Stimulated activated CD4-positive, alpha-beta T cell treated with anti-CD3 and anti-CD28 coated beads, Interleukin-12 subunit alpha, Interleukin-12 subunit beta, amount 100 ng/mL, for 48 hours (primary cell): ENCODE measurements around the gene TACR2.
"Not testable (repeated sequence)": the region's sequence is repeated elsewhere in the genome, so short reads cannot be mapped to it uniquely, and the experiment has no call there.

Experiments used
- DNase-seq, 3 donors: peaks; one replicate each; pipeline ENCODE4 v3.0.0-alpha.2; 2020; ENCODE audit warnings: low read depth in 2 of 3, low spot score in 1 of 3

Gene TACR2

GRCh38 chr10:69451209-69451783 is 34.6 kb upstream of the TACR2 start, which contains the start of gene TSPAN15:
TSS of gene TSPAN15 (plus strand) at chr10:69451465. CDS start at chr10:69451595, 130 bp downstream.
- DNase-seq = peak; percentile 53 to 77 (median 68)

- DNase-seq = not testable (repeated sequence)
Observed at GRCh38 chr10:69450395-69450794, 33.7 kb upstream of the TACR2 start.

DNA sequence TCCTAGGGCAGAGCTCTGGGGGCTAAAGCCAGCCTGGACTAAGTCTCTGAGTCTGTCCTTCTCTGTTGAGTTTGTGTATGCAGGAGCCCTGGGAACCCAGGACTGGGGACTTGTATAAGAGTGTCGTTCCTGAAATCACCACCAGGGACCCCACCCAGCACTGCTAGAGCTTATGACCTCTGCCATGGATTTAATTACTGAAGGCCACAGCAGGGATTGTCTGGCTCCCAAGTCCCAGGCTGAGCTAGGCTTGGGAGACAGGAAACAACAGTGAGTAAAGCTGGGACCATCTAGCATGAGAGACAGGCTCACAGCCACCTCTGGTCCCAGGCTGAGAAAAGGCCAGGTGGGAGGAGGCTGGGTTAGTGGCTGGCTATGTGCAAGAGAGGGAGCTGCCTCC is 33.1 kb upstream of the TACR2 start:
- peak in 1 of 3 donors; percentile 49 for DNase-seq

GRCh38 chr10:69446650-69447151 is 30.0 kb upstream of the TACR2 start:
- DNase-seq = no peak

- no peak for DNase-seq
Observed at GRCh38 chr10:69446229-69446628, 29.5 kb upstream of the TACR2 start.

GRCh38 chr10:69445041-69445440 is 28.3 kb upstream of the TACR2 start:
- DNase-seq = no peak

DNA sequence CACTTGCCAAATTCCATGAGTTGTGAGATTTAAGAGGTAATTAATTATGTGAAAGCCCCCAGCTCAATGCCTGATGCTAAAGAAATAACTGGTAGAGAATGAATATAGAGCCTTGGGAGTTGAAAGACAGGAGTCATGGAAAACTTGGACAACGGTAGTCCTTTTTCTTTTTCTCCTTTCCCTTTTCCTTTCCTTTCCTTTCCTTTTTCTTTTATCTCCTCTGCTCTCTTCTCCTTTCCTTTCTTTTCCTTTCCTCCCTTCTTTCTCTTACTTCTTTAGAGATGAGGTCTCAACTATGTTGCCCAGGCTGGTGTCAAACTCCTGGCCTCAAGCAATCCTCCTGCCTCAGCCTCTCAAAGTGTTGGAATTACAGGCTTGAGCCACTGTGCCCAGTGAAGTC is 26.6 kb upstream of the TACR2 start:
- DNase-seq = no peak

DNA sequence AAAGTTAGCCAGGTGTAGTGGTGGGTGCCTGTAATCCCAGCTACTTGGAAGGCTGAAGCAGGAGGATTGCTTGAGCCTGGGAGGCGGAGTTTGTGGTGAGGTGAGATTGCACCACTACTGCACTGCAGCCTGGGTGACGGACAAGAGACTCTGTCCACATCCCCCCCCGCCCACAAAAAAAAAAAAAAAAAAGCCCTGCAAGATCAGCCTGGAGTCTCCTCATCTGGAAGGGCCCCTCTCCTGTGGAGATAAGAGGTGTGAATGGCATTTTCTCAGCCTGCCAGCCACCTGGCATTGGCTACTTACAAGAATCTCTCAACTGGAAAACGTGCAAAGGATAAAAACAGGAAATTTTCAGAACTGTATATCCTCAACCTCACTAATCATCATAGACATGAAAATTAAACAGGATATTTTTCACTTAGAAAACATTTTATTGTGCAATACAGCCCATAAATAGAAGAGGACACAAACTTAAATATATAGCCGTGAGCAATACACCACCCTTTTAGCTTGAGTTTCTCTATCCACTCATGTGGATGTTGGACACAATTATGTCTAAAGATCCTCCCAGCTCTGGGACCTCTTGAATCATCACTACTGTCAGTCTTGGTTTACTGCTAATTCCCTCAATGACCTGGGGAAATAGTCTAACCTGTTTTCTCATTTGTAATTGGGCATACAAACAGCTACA is 23.2 kb upstream of the TACR2 start:
- no peak for DNase-seq

- no peak for DNase-seq
Observed at GRCh38 chr10:69439350-69439739, 22.6 kb upstream of the TACR2 start.

- DNase-seq = no peak
Observed at GRCh38 chr10:69438536-69439349, 22.0 kb upstream of the TACR2 start.

GRCh38 chr10:69437321-69438259 is 20.9 kb upstream of the TACR2 start:
- DNase-seq = no peak

DNA sequence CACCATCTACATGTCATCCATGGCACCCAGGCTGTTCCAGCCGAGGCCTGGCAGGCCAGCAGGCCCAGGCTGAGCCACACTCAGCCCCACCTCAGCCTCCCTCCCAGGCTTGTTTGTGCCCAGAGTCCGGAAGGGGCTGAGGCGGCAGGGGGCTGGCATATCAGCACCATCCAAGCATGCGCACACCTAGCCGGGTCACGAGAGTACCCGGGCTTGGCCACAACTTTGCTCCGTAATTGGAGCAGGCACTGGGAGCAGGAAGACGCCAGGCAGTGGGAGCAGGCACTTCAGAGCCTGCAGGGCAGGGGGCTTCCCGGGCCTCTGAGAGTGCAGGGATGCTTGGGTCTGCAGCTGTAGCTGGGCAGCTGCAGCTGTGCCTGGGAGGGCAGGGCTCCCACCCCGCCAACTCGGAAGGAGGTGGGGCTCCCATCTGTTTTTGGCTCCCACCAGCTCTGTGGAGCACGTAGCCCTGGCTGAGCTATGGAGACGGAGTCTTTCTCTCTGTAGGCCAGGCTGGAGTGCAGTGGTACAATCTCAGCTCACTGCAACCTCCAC is 19.3 kb upstream of the TACR2 start:
- no peak for DNase-seq

DNA sequence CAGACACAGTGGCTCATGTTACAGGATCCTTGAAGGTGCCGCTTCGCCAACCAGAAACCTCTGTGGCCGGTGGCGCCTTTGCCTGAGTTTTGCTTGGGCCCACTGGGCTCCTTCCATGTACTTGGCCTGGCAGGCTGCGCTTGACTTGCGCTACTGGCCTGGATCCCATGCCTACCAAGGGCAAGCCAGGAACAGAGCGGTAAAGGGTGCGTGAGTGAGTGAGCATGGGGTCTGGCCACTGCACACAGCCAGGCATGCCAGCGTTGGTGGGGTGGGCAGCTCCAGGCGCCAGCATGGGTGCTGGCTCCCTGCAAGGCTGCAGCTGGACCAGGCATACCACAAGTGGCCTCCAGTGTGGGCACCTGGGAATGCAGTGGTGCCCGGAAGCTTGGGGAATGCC is 18.2 kb upstream of the TACR2 start:
- no peak for DNase-seq

- no peak for DNase-seq
Observed at GRCh38 chr10:69434169-69434568, 17.5 kb upstream of the TACR2 start.

GRCh38 chr10:69428165-69428564 is 11.4 kb upstream of the TACR2 start:
- no peak for DNase-seq

GRCh38 chr10:69426376-69426727 is 9.6 kb upstream of the TACR2 start:
- DNase-seq = no peak

DNA sequence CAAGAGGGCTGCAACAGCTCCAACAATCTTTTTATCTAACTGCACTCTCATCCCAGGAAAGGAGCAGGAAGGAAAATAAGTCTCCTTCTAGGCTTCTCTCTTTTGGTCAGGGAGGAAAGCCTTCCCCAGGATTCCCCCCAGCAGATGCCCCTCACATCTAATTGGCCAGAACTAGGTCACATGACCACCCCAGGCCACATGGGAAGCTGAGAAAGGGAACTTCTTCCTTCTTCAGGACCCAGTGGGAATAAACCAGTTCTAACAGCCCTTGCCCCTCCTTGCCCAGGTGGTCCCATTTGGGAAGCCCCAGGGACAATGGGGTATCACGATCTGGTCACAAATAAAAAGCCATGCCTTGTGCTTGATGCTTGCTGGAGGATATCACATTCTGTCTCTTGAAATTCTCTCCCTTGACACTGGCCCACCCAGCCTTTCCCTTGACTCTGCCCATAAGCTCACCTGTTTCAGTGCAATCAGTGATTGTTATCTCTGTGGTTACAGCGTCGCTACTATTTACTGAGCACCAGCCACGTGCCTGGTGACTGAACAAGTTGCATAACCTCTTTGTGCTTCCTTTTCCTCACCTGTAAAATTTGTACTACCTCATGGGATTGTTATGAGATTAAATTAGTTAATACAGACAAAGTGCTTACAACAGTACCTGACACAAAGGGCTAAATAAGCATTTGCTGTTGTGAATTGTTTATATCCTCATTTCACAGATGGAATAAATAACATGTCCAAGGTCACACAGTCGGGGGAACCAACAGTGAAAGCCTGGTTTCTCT is 9.0 kb upstream of the TACR2 start:
- DNase-seq = no peak

- DNase-seq = no peak
Observed at GRCh38 chr10:69425041-69425440, 8.3 kb upstream of the TACR2 start.

- DNase-seq = no peak
Observed at GRCh38 chr10:69422676-69423075, 6.0 kb upstream of the TACR2 start.
